K562 (cell line): ENCODE results near the gene IL1R1. TPM values are rescaled to one million over a fixed set of nuclear protein-coding genes. Genes with fewer than 3 reads are reported as not detected.

ENCODE experiments used
- ATAC-seq: fragments of 200-7000 bp; cut with Tn5 transposase; 3 replicates; pipeline ENCODE4 v1.9.1; 2020; ENCODE audit warnings: moderate library complexity
- BruUV-seq: library from RNA; stranded (reverse); fragments of 400-500 nt; replicated peaks from 2 replicates; lab custom pipeline; 2021; lab: Mats Ljungman, UMichigan
- CTCF ChIA-PET: fragments of 300-600 bp; formaldehyde crosslinking; extraction: SDS; loops from one replicate; lab custom pipeline; 2021; ENCODE audit warnings: low intra/inter-chr PET ratio; lab: Yijun Ruan, JAX
- POLR2A ChIA-PET: fragments of 300-600, 350-650 bp; sonication (Branson Sonifier 250); formaldehyde crosslinking; extraction: SDS; loops from one replicate; lab custom pipeline; 2021; ENCODE audit warnings: antibody characterized with exemption, inconsistent platforms; lab: Yijun Ruan, JAX
- DNase-seq, 4 experiments: peaks; one replicate each; pipeline versions ENCODE4 v3.0.0 to v3.0.0-alpha.2; 2011 to 2018; ENCODE audit warnings: low spot score in 3 of 4, mixed read lengths in 3 of 4; ENCODE audit errors: extremely low read depth in 1 of 4
- FAIRE-seq: peaks from 2 replicates; lab custom pipeline; 2011; peaks lifted over from hg19 to GRCh38; lab: Jason Lieb, UNC
- H2AFZ ChIP-seq: 2 replicates; pipeline ENCODE4 v1.6.0; 2011; ENCODE audit warnings: low read depth, low read length, control low read depth, inconsistent platforms
- H3K27ac ChIP-seq: fragments of 200-600 bp; 3 replicates; pipeline ENCODE4 v1.8.0; 2011; ENCODE audit warnings: low read depth, mild to moderate bottlenecking, control low read depth, inconsistent platforms, low read length, moderate library complexity, mixed read lengths; ENCODE audit errors: extremely low read depth
- H3K27me3 ChIP-seq, 2 experiments: fragments of 300-600 bp in 1 of 2; 2 replicates in 1 of 2; 3 replicates in 1 of 2; pipeline versions ENCODE4 v1.6.0 to v1.8.0; 2011; ENCODE audit warnings: inconsistent platforms in 2 of 2, low read length in 2 of 2, mild to moderate bottlenecking in 1 of 2, mixed read lengths in 1 of 2, moderate library complexity in 1 of 2; ENCODE audit not compliant: control insufficient read depth in 2 of 2, insufficient read depth in 2 of 2
- H3K36me3 ChIP-seq: fragments of 300-600 bp; 3 replicates; pipeline ENCODE4 v1.8.0; 2011; ENCODE audit warnings: mild to moderate bottlenecking, low read length, inconsistent platforms; ENCODE audit not compliant: control insufficient read depth, insufficient read depth
- H3K4me1 ChIP-seq, 2 experiments: fragments of 200-600 bp in 1 of 2; replicated peaks in 1 of 2; 2 replicates in 1 of 2; 3 replicates in 1 of 2; pipeline versions ENCODE4 v1.5.1 to v1.8.0; 2011; ENCODE audit warnings: inconsistent platforms in 2 of 2, low read length in 2 of 2, mild to moderate bottlenecking in 1 of 2, mixed read lengths in 1 of 2, moderate library complexity in 1 of 2; ENCODE audit not compliant: control insufficient read depth in 2 of 2, insufficient read depth in 2 of 2
- H3K4me2 ChIP-seq: 2 replicates; pipeline ENCODE4 v1.6.1; 2011; ENCODE audit warnings: low read length, control low read depth, inconsistent platforms, mixed read lengths; ENCODE audit not compliant: insufficient read depth
- H3K4me3 ChIP-seq: fragments of 200-600 bp; sonication (generic), shearing (Covaris generic); 2 replicates; pipeline ENCODE4 v1.5.1; 2016; ENCODE audit warnings: control low read depth, inconsistent platforms
- H3K79me2 ChIP-seq: fragments of 200-600 bp; 3 replicates; pipeline ENCODE4 v1.8.0; 2011; ENCODE audit warnings: low read length, inconsistent platforms; ENCODE audit not compliant: control insufficient read depth, insufficient read depth
- H3K9ac ChIP-seq, 2 experiments: 2 replicates each; pipeline versions ENCODE4 v1.6.0 to v1.6.1; 2011; ENCODE audit warnings: low read depth in 2 of 2, low read length in 2 of 2, control low read depth in 1 of 2, inconsistent platforms in 1 of 2, mild to moderate bottlenecking in 1 of 2, mixed read lengths in 1 of 2; ENCODE audit not compliant: insufficient read depth in 1 of 2
- H3K9me1 ChIP-seq: one replicate; pipeline ENCODE4 v1.6.0; 2011; ENCODE audit warnings: inconsistent platforms, mild to moderate bottlenecking, low read length, moderate library complexity; ENCODE audit not compliant: control insufficient read depth, insufficient read depth
- H3K9me3 ChIP-seq: replicated peaks from 2 replicates; pipeline ENCODE4 v1.5.1; 2011; ENCODE audit warnings: low read depth, low read length, inconsistent platforms; ENCODE audit not compliant: control insufficient read depth, insufficient read depth
- H4K20me1 ChIP-seq: replicated peaks from 2 replicates; pipeline ENCODE4 v1.6.1; 2011; ENCODE audit warnings: low read length, inconsistent platforms, mixed read lengths; ENCODE audit not compliant: control insufficient read depth, insufficient read depth
- ATF3 ChIP-seq, 2 experiments: fragments of 450-650 bp in 1 of 2; sonication (generic) in 1 of 2; formaldehyde crosslinking in 1 of 2; IDR thresholded peaks in 1 of 2; conservative IDR thresholded peaks in 1 of 2; 2 replicates each; pipeline versions ENCODE4 v1.6.1 to v1.8.1; 2016 to 2023; ENCODE audit warnings: mild to moderate bottlenecking in 2 of 2, moderate library complexity in 2 of 2, inconsistent platforms in 1 of 2, missing genetic modification reagents in 1 of 2
- BHLHE40 ChIP-seq: IDR thresholded peaks from 2 replicates; pipeline ENCODE4 v1.6.1; 2011; ENCODE audit warnings: low read length, improper control_type of control experiment
- CBFA2T2 ChIP-seq: fragments of 450-650 bp; conservative IDR thresholded peaks from 2 replicates; pipeline ENCODE4 v1.6.1; 2017; ENCODE audit warnings: mild to moderate bottlenecking
- EGR1 ChIP-seq: fragments of 450-650 bp; conservative IDR thresholded peaks from 2 replicates; pipeline ENCODE4 v1.6.1; 2017; ENCODE audit warnings: mild to moderate bottlenecking
- FOSL1 ChIP-seq: fragments of 200-800 bp; sonication (Bioruptor generic); conservative IDR thresholded peaks from 2 replicates; pipeline ENCODE4 v1.6.1; 2016; ENCODE audit warnings: missing genetic modification characterization, missing compliant biosample characterization
- KDM4B ChIP-seq, 2 experiments: fragments of 450-650 bp in 1 of 2; sonication (generic) in 1 of 2; IDR thresholded peaks; 2 replicates each; pipeline ENCODE4 v1.6.1; 2016 to 2017; ENCODE audit warnings: borderline replicate concordance in 2 of 2, antibody characterized with exemption in 1 of 2, low read depth in 1 of 2, mild to moderate bottlenecking in 1 of 2
- NEUROD1 ChIP-seq: fragments of 150-350 bp; IDR thresholded peaks from 2 replicates; pipeline ENCODE4 v1.6.1; 2014; ENCODE audit warnings: borderline replicate concordance, low read length, low read depth; ENCODE audit not compliant: partially characterized antibody
- RBM17 ChIP-seq: fragments of 200-400 bp; formaldehyde crosslinking; IDR thresholded peaks from 2 replicates; pipeline ENCODE4 v1.6.1; 2017; ENCODE audit warnings: low read depth, mild to moderate bottlenecking, low read length, borderline replicate concordance
- TAF1 ChIP-seq: IDR thresholded peaks from 2 replicates; pipeline ENCODE4 v1.6.1; 2011; ENCODE audit warnings: mild to moderate bottlenecking, low read length, moderate library complexity; ENCODE audit not compliant: insufficient read depth, control insufficient read depth, severe bottlenecking; ENCODE audit errors: extremely low read depth
- TAF9B ChIP-seq: fragments of 450-650 bp; IDR thresholded peaks from 2 replicates; pipeline ENCODE4 v1.6.1; 2018; ENCODE audit warnings: mild to moderate bottlenecking; ENCODE audit not compliant: partially characterized antibody
- TSC22D4 ChIP-seq: fragments of 450-650 bp; IDR thresholded peaks from 2 replicates; pipeline ENCODE4 v1.6.1; 2016; ENCODE audit warnings: missing genetic modification characterization, missing biosample characterization, control low read depth
- ZNF274 ChIP-seq: IDR thresholded peaks from 2 replicates; pipeline ENCODE4 v1.6.1; 2011; ENCODE audit warnings: low read depth, mild to moderate bottlenecking, low read length, moderate library complexity, borderline replicate concordance
- WGBS: fragments of 100-300 bp; shearing (Covaris generic); methylation state at CpG from one replicate; pipeline ENCODE4 v1.1.6; 2016; ENCODE audit warnings: low coverage, mixed read lengths; ENCODE audit not compliant: insufficient coverage; ENCODE audit errors: missing lambda C conversion rate; 5-methylcytosine and 5-hydroxymethylcytosine counted together
- in situ Hi-C: fragments of 300-500 bp; cut with MboI; formaldehyde crosslinking; loops from 4 replicates; pipeline ENCODE4 v1.15.0; 2018; ENCODE audit warnings: inconsistent platforms, mixed read lengths
- intact Hi-C: fragments of 100-400 bp; cut with micrococcal nuclease; formaldehyde crosslinking; loops from 2 replicates; pipeline ENCODE4 v1.14.2; 2022
- polyA plus RNA-seq, 8 experiments: library from polyadenylated mRNA; depleted of rRNA in 4 of 8; stranded (reverse) in 5 of 8; unstranded in 3 of 8; fragments of >200 nt; fragmentation: Nextera tagmentation in 2 of 8; fragmentation: Illumina TruSeq in 1 of 8; extraction: Ambion mirVana in 2 of 8; extraction: Trizol in 1 of 8; gene quantifications; 2 replicates each; pipeline versions ENCODE4 v1.2.1 to v1.2.3, GENCODE V29; 2011 to 2014; ENCODE audit warnings: inconsistent platforms in 1 of 8, missing spikeins in 1 of 8
- total RNA-seq, 7 experiments: library from RNA; depleted of rRNA in 6 of 7; stranded (reverse); fragments of >200 nt in 6 of 7; fragmentation: Illumina TruSeq in 2 of 7; extraction: Trizol in 2 of 7; gene quantifications; 2 replicates each; pipeline versions ENCODE4 v1.2.1 to v1.2.3, GENCODE V29; 2011 to 2021; ENCODE audit warnings: low replicate concordance in 1 of 7

Gene IL1R1
- total and polyA plus RNA-seq, 9 of the 15 experiments (the other 6 are each of a cell fraction or from before 2014, with no cell fraction given), result 0.81 to 3.9 (median 1.6) TPM

- Histone ChIP-seq H3K36me3 (no peaks in the 10 kb centered on the region; the same call in 2 of the 3 replicates), H3K27ac (no peak overlapping the region), H3K4me2 (no peak overlapping the region), H3K9me1 (no peaks in the 10 kb centered on the region), H3K9ac (no peak overlapping the region), H3K4me1 (peaks cover 9 to 16% of the 10 kb centered on the region in 2 experiments; a peak in 3 of 5 replicates), H4K20me1 (no peaks in the 10 kb centered on the region), H2AFZ (no peak overlapping the region), H3K4me3 (no peak overlapping the region), H3K79me2 (no peaks in the 10 kb centered on the region), H3K9me3 (peaks cover 7% of the 10 kb centered on the region), H3K27me3 (no peaks in the 10 kb centered on the region)
- intact Hi-C loops (no loop called here), in situ Hi-C loops (no loop called here)
- WGBS, result 39% methylated on average over 4 of the region's 4 CpGs
- FAIRE-seq (no peak), DNase-seq (no peak), ATAC-seq (no peak)
- no peak for TF ChIP-seq TAF1
- TF ChIP-seq ZNF274, result peak; percentile 93
- TF ChIP-seq KDM4B (IDR thresholded peaks at IDR 0.05; ENCODE audit: borderline replicate concordance in 2 of 2, low read depth in 1 of 2), result no peak
- no peak for TF ChIP-seq RBM17
- ChIA-PET POLR2A (no interaction called here), CTCF (no interaction called here)
- BruUV-seq, result no TSS peak
These were observed 3.4 kb downstream of the IL1R1 start for GRCh38 chr2:102145934-102146333.

GRCh38 chr2:102147935-102148334 lies 5.4 kb downstream of the IL1R1 start:
- CTCF ChIA-PET, result no interaction called here
- no peaks in the 10 kb centered on the region for H3K79me2 ChIP-seq
- H3K4me2 ChIP-seq, result no peak overlapping the region
- peaks cover 7% of the 10 kb centered on the region for H3K9me3 ChIP-seq
- intact Hi-C loops, result no loop called here
- no peaks in the 10 kb centered on the region; the same call in 2 of the 3 replicates for H3K36me3 ChIP-seq
- H3K9ac ChIP-seq, result no peak overlapping the region
- no peak for FAIRE-seq
- no peaks in the 10 kb centered on the region for H3K9me1 ChIP-seq
- WGBS, result 0% methylated on average over 3 of the region's 3 CpGs
- ATAC-seq, result no peak
- H3K27ac ChIP-seq, result no peak overlapping the region
- no peak for DNase-seq
- H2AFZ ChIP-seq, result no peak overlapping the region
- no peak overlapping the region for H3K4me3 ChIP-seq
- peaks cover 6 to 8% of the 10 kb centered on the region in 2 experiments; a peak in 3 of 5 replicates for H3K4me1 ChIP-seq
- no TSS peak for BruUV-seq
- POLR2A ChIA-PET, result no interaction called here
- H4K20me1 ChIP-seq, result no peaks in the 10 kb centered on the region
- in situ Hi-C loops, result no loop called here
- H3K27me3 ChIP-seq, result no peaks in the 10 kb centered on the region
- TF ChIP-seq FOSL1 (tag) (peak; percentile 41), BHLHE40 (peak; percentile 51; the same call in 1 of the 2 replicates), TAF9B (no peak), CBFA2T2 (peak; percentile 13; the same call in 1 of the 2 replicates), ATF3 (IDR thresholded peaks at IDR 0.05) (peak; percentile 54; the same call in 1 of the 2 replicates), ATF3 (CRISPR knock-in tag; conservative IDR thresholded peaks at IDR 0.05) (no peak), TSC22D4 (no peak), EGR1 (0 out of 2 replicates have a peak, but pooled peaks have one; percentile 5), NEUROD1 (no peak)
